GM12878 (cell line): ENCODE data around the gene SOBP. TPM values are rescaled to one million over a fixed set of nuclear protein-coding genes. Genes with fewer than 3 reads are reported as not detected.

Experiments
- ATAC-seq: fragments of 200-7000 bp; cut with Tn5 transposase; 3 replicates; pipeline ENCODE4 v1.9.1; 2020; ENCODE audit warnings: mild to moderate bottlenecking, moderate library complexity
- BruUV-seq: library from RNA; stranded (reverse); fragments of 400-500 nt; replicated peaks from 2 replicates; lab custom pipeline; 2021; lab: Mats Ljungman, UMichigan
- CTCF ChIA-PET: fragments of 300-600 bp; sonication (Branson Sonifier 250); formaldehyde crosslinking; extraction: SDS; loops from one replicate; lab custom pipeline; 2021; ENCODE audit warnings: inconsistent platforms; lab: Yijun Ruan, JAX
- POLR2A ChIA-PET: fragments of 350-600 bp; formaldehyde crosslinking; extraction: SDS; loops from one replicate; lab custom pipeline; 2021; ENCODE audit warnings: inconsistent platforms; lab: Charles Lee
- RAD21 ChIA-PET: fragments of 300-600 bp; sonication (Branson Sonifier 250); formaldehyde crosslinking; loops from one replicate; lab custom pipeline; 2023; ENCODE audit warnings: antibody characterized with exemption; ENCODE audit not compliant: unreplicated experiment; lab: Charles Lee
- SMC1A ChIA-PET: fragments of 300-600 bp; sonication (Branson Sonifier 250); formaldehyde crosslinking; loops from one replicate; lab custom pipeline; 2023; ENCODE audit not compliant: unreplicated experiment, uncharacterized antibody; lab: Charles Lee
- DNase-seq: peaks from one replicate; pipeline ENCODE4 v3.0.0-alpha.2; 2011; ENCODE audit warnings: low read depth, low spot score
- FAIRE-seq: peaks from 3 replicates; lab custom pipeline; 2011; peaks lifted over from hg19 to GRCh38; lab: Jason Lieb, UNC
- H2AFZ ChIP-seq: 2 replicates; pipeline ENCODE4 v1.6.0; 2011; ENCODE audit warnings: low read depth, low read length, control low read depth; ENCODE audit not compliant: control insufficient read depth
- H3K27ac ChIP-seq: 2 replicates; pipeline ENCODE4 v1.5.1; 2011; ENCODE audit warnings: control low read depth; ENCODE audit not compliant: control insufficient read depth, insufficient read depth
- H3K27me3 ChIP-seq, 2 experiments: replicated peaks in 1 of 2; 2 replicates each; pipeline versions ENCODE4 v1.6.0 to v1.6.1; 2011; ENCODE audit warnings: low read length in 1 of 2; ENCODE audit not compliant: control insufficient read depth in 2 of 2, insufficient read depth in 2 of 2
- H3K36me3 ChIP-seq, 2 experiments: 2 replicates each; pipeline ENCODE4 v1.5.1; 2011; ENCODE audit warnings: low read length in 1 of 2; ENCODE audit not compliant: control insufficient read depth in 2 of 2, insufficient read depth in 2 of 2
- H3K4me1 ChIP-seq: 2 replicates; pipeline ENCODE4 v1.6.1; 2011; ENCODE audit warnings: mild to moderate bottlenecking, low read length, moderate library complexity, mixed read lengths; ENCODE audit not compliant: control insufficient read depth, insufficient read depth
- H3K4me2 ChIP-seq: 2 replicates; pipeline ENCODE4 v1.6.0; 2011; ENCODE audit warnings: control low read depth; ENCODE audit not compliant: control insufficient read depth, insufficient read depth
- H3K4me3 ChIP-seq: fragments of 200-600 bp; sonication (generic); 2 replicates; pipeline ENCODE4 v1.5.1; 2016
- H3K79me2 ChIP-seq: 2 replicates; pipeline ENCODE4 v1.6.0; 2011; ENCODE audit warnings: low read length; ENCODE audit not compliant: control insufficient read depth, insufficient read depth
- H3K9ac ChIP-seq: 2 replicates; pipeline ENCODE4 v1.8.0; 2011; ENCODE audit warnings: low read length, control low read depth, mixed read lengths; ENCODE audit not compliant: control insufficient read depth, insufficient read depth
- H3K9me3 ChIP-seq: replicated peaks from 3 replicates; pipeline ENCODE4 v1.5.1; 2011; ENCODE audit warnings: mild to moderate bottlenecking, low read length; ENCODE audit not compliant: control insufficient read depth, insufficient read depth
- H4K20me1 ChIP-seq: 2 replicates; pipeline ENCODE4 v1.6.0; 2011; ENCODE audit not compliant: control insufficient read depth, insufficient read depth
- CREM ChIP-seq: IDR thresholded peaks from 2 replicates; pipeline ENCODE4 v1.6.1; 2014; ENCODE audit warnings: antibody characterized with exemption, low read depth
- CUX1 ChIP-seq: IDR thresholded peaks from 2 replicates; pipeline ENCODE4 v1.6.1; 2012; ENCODE audit warnings: improper control_type of control experiment, low read depth, low read length; ENCODE audit not compliant: insufficient replicate concordance
- EED ChIP-seq: sonication (generic); IDR thresholded peaks from 2 replicates; pipeline ENCODE4 v1.6.1; 2016; ENCODE audit warnings: antibody characterized with exemption, low read depth
- EZH2 ChIP-seq: IDR thresholded peaks from 2 replicates; pipeline ENCODE4 v1.6.1; 2012; ENCODE audit warnings: low read depth, mild to moderate bottlenecking, control low read depth, inconsistent platforms, low read length, borderline replicate concordance; ENCODE audit not compliant: control insufficient read depth
- LARP7 ChIP-seq: fragments of 450-650 bp; IDR thresholded peaks from 2 replicates; pipeline ENCODE4 v1.6.1; 2017; ENCODE audit warnings: mild to moderate bottlenecking
- MEF2A ChIP-seq: IDR thresholded peaks from 2 replicates; pipeline ENCODE4 v1.6.1; 2011; ENCODE audit warnings: low read depth, mild to moderate bottlenecking, low read length, moderate library complexity; ENCODE audit not compliant: insufficient read depth
- RAD21 ChIP-seq: IDR thresholded peaks from 2 replicates; pipeline ENCODE4 v1.6.1; 2011; ENCODE audit warnings: mild to moderate bottlenecking, low read depth, low read length, moderate library complexity; ENCODE audit not compliant: insufficient read depth
- WGBS: methylation state at CpG from one replicate; pipeline ENCODE4 v1.1.6; 2016; ENCODE audit warnings: low lambda C conversion rate; ENCODE audit not compliant: insufficient replicate concordance, insufficient coverage; ENCODE audit errors: missing lambda C conversion rate; 5-methylcytosine and 5-hydroxymethylcytosine counted together
- in situ Hi-C: fragments of 300-500 bp; cut with MboI; formaldehyde crosslinking; loops from 9 replicates; pipeline ENCODE4 v1.14.3; 2018; ENCODE audit warnings: mixed read lengths
- intact Hi-C: fragments of 100-400 bp; cut with micrococcal nuclease; formaldehyde crosslinking; loops from one replicate; pipeline ENCODE4 v1.14.2; 2022; ENCODE audit not compliant: unreplicated experiment
- polyA plus RNA-seq, 11 experiments: library from polyadenylated mRNA; depleted of rRNA in 4 of 11; unstranded in 6 of 11; stranded (reverse) in 5 of 11; fragments of >200 nt; fragmentation: Nextera tagmentation in 4 of 11; fragmentation: Illumina TruSeq in 1 of 11; extraction: Ambion mirVana in 4 of 11; extraction: Trizol in 1 of 11; gene quantifications; 1 replicate in 1 of 11; 2 replicates in 10 of 11; pipeline versions ENCODE4 v1.2.1 to v1.2.3, GENCODE V29; 2011 to 2016; ENCODE audit warnings: inconsistent platforms in 2 of 11, missing spikeins in 2 of 11, low read depth in 1 of 11
- total RNA-seq, 4 experiments: library from RNA; depleted of rRNA in 3 of 4; stranded (reverse); fragments of >200 nt in 3 of 4; fragmentation: Illumina TruSeq in 1 of 4; extraction: Trizol in 1 of 4; gene quantifications; 2 replicates each; pipeline versions ENCODE4 v1.2.1 to v1.2.3, GENCODE V29; 2013 to 2021

SOBP gene
- total and polyA plus RNA-seq, 10 of the 15 experiments (the other 5 are each of a cell fraction or from before 2014, with no cell fraction given) = 0.49 to 1.9 (median 0.78) TPM

DNA sequence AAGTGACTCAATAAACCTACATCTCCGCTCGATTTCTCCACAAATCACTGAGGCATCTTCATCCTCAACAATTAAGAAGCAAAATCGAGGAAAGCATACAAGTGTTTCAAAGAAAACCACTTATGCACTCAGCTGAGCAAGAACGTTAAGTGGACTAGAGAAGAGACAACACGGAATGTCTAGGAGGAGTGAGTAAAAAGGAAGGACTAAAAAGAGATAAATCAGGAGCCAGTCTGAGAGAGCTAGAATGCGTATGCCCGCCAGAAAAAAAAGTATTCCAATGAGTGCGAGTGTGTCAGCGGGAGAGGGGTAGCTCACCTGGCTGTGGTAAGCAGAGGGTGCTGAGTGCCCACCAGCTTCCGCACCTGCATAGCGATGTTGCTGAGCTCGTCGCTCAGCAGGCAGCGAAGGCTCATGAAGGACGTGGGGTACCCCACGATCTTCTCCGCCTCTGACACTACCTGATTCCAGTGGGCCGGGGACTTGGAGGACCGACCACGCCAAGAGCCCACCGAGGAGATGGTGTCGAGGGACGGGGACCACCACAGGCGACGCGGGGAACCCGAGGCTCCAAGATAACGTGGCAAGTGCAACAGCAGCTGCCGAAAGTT is 31.1 kb upstream of the SOBP start:
- Histone ChIP-seq H3K36me3 (no peaks in the 10 kb centered on the region), H3K4me2 (peak overlapping the region; percentile 82), H3K27ac (peak overlapping the region; percentile 90), H3K9ac (peak overlapping the region; percentile 94), H3K27me3 (no peaks in the 10 kb centered on the region), H3K79me2 (peaks cover 13% of the 10 kb centered on the region), H2AFZ (peak overlapping the region; percentile 99), H3K4me1 (no peaks in the 10 kb centered on the region; the same call in 1 of the 2 replicates), H3K4me3 (peak overlapping the region; percentile 94), H4K20me1 (no peaks in the 10 kb centered on the region), H3K9me3 (no peaks in the 10 kb centered on the region)
- POLR2A ChIA-PET = interaction anchor here (0.5 to 1.6 kb wide), 7 partner anchors 22 to 1876 kb away, joined by 3 to 7 read pairs (median 3); no protein-coding TSS in a partner anchor
- BruUV-seq = TSS peak; percentile 73
- SMC1A ChIA-PET = interaction anchor here (0.6 to 3.4 kb wide), 7 partner anchors 12 to 802 kb away, joined by 3 to 21 read pairs (median 4); partner anchors contain the start of genes MTRES1 and SNX3
- intact Hi-C loops = loop anchor here (2.0 to 5.0 kb wide), 3 partner anchors 141 to 216 kb away; no protein-coding TSS in a partner anchor
- TF ChIP-seq LARP7 (0 out of 2 replicates have a peak, but pooled peaks have one; percentile 45), CREM (no peak)
- in situ Hi-C loops = no loop called here
- DNase-seq = peak; percentile 8
- RAD21 ChIA-PET = interaction anchor here (0.7 to 3.4 kb wide), 4 partner anchors 141 to 345 kb away, joined by 3 to 19 read pairs (median 4); no protein-coding TSS in a partner anchor
- CTCF ChIA-PET = interaction anchor here (0.5 to 4.1 kb wide), 10 partner anchors 11 to 216 kb away, joined by 3 to 27 read pairs (median 3); no protein-coding TSS in a partner anchor
- WGBS = under 1% methylated on average over 29 of the region's 29 CpGs
- peak; percentile 18 for FAIRE-seq
- ATAC-seq = peak; percentile 57

GRCh38 chr6:107459283-107460082 is 30.4 kb upstream of the SOBP start, which contains the start of gene PDSS2:
Gene PDSS2, minus strand, starts transcription at chr6:107459564. Its CDS starts 279 bp downstream, at chr6:107459285.
- TSS peak; percentile 97 for BruUV-seq
- peak within 1 kb of the TSS; percentile 94 for H3K4me3 ChIP-seq
- peak within 1 kb of the TSS; percentile 94 for H3K9ac ChIP-seq
- peak within 1 kb of the TSS; percentile 100 for H3K4me2 ChIP-seq
- WGBS = 1% methylated on average over 46 of the region's 46 CpGs
- H3K27me3 ChIP-seq = no peaks in the 10 kb centered on the region
- H3K36me3 ChIP-seq = no peaks in the 10 kb centered on the region
- ATAC-seq = peak; percentile 94
- peaks cover 13% of the 10 kb centered on the region for H3K79me2 ChIP-seq
- ChIA-PET SMC1A (interaction anchor here (0.6 to 3.4 kb wide), 11 partner anchors 9 to 1412 kb away, joined by 3 to 21 read pairs (median 3); partner anchors contain the start of genes MTRES1 and SNX3), RAD21 (interaction anchor here (1.0 to 3.4 kb wide), 4 partner anchors 140 to 346 kb away, joined by 3 to 19 read pairs (median 4); no protein-coding TSS in a partner anchor), CTCF (interaction anchor here (0.5 to 4.1 kb wide), 10 partner anchors 12 to 411 kb away, joined by 3 to 27 read pairs (median 3); no protein-coding TSS in a partner anchor), POLR2A (interaction anchor here (0.5 to 1.6 kb wide), 8 partner anchors 21 to 1877 kb away, joined by 3 to 7 read pairs (median 3); no protein-coding TSS in a partner anchor)
- in situ Hi-C loops (no loop called here), intact Hi-C loops (loop anchor here (2.0 to 5.0 kb wide), 3 partner anchors 142 to 215 kb away; no protein-coding TSS in a partner anchor)
- H3K4me1 ChIP-seq = no peaks in the 10 kb centered on the region; the same call in 1 of the 2 replicates
- DNase-seq = peak; percentile 91
- H3K27ac ChIP-seq = peak within 1 kb of the TSS; percentile 90
- H3K9me3 ChIP-seq = no peaks in the 10 kb centered on the region
- FAIRE-seq = peak; percentile 75
- peak within 1 kb of the TSS; percentile 99 for H2AFZ ChIP-seq
- no peaks in the 10 kb centered on the region for H4K20me1 ChIP-seq
- no peak for TF ChIP-seq CUX1
- no peak for TF ChIP-seq EED
- TF ChIP-seq EZH2 = no peak
- peak; percentile 10; the same call in 1 of the 2 replicates for TF ChIP-seq RAD21
- no peak for TF ChIP-seq MEF2A
- peak; percentile 84 for TF ChIP-seq LARP7
